Ovary (tissue), 9 donors: ENCODE measurements around the gene CSNK1A1. TPM values are rescaled to one million over a fixed set of nuclear protein-coding genes. Genes with fewer than 3 reads are reported as not detected.
"Not testable (repeated sequence)": the region's sequence is repeated elsewhere in the genome, so short reads cannot be mapped to it uniquely, and the experiment has no call there.

Source experiments
- DNase-seq, 5 donors: peaks; one replicate each; pipeline ENCODE4 v3.0.0-alpha.2; 2019 to 2020
- H3K27ac ChIP-seq, 2 donors: fragments of 200-600 bp; one replicate each; pipeline versions ENCODE4 v1.5.1 to v1.8.0; 2019 to 2022
- H3K27me3 ChIP-seq: fragments of 200-600 bp; one replicate; pipeline ENCODE4 v1.8.0; 2022
- H3K36me3 ChIP-seq: fragments of 200-600 bp; sonication (generic); one replicate; pipeline ENCODE4 v1.5.1; 2019
- H3K4me1 ChIP-seq: one replicate; pipeline ENCODE4 v1.8.1; 2013; ENCODE audit warnings: mild to moderate bottlenecking, moderate library complexity; ENCODE audit not compliant: insufficient read depth
- H3K4me3 ChIP-seq: fragments of 200-600 bp; sonication (generic); one replicate; pipeline ENCODE4 v1.5.1; 2017
- H3K9me3 ChIP-seq, 2 donors: fragments of 200-600 bp in 1 of 2; sonication (generic) in 1 of 2; one replicate each; pipeline versions ENCODE4 v1.5.1 to v1.8.1; 2013 to 2019; ENCODE audit warnings: mild to moderate bottlenecking in 1 of 2, moderate library complexity in 1 of 2
- EP300 ChIP-seq: sonication (generic); formaldehyde crosslinking; IDR thresholded peaks from one replicate; pipeline ENCODE4 v1.6.1; 2017; ENCODE audit warnings: antibody characterized with exemption
- POLR2A ChIP-seq: fragments of 450-650 bp; IDR thresholded peaks from one replicate; pipeline ENCODE4 v1.6.1; 2017; ENCODE audit warnings: antibody characterized with exemption, mild to moderate bottlenecking, moderate library complexity
- WGBS, 3 donors: extraction: QIAGEN DNeasy Blood & Tissue Kit in 1 of 3; methylation state at CpG; one replicate each; pipeline versions ENCODE4 v1.1.5 to v1.1.7; 2013 to 2017; 5-methylcytosine and 5-hydroxymethylcytosine counted together
- intact Hi-C, 4 donors: fragments of 100-400 bp; cut with DNase I; formaldehyde crosslinking; loops; one replicate each; pipeline versions ENCODE4 v1.11.0 to v1.15.1; 2022 to 2023
- polyA plus RNA-seq, 2 donors: library from polyadenylated mRNA; stranded (reverse); fragments of 200-250 nt in 1 of 2; fragments of 350-450 nt in 1 of 2; fragmentation: Illumina TruSeq in 1 of 2; extraction: RNeasy Lipid Tissue Mini Kit (QIAGEN cat#74804) in 1 of 2; gene quantifications; one replicate each; pipeline ENCODE4 v1.2.3, GENCODE V29; 2013 to 2014
- total RNA-seq, 7 donors: library from RNA; depleted of rRNA in 2 of 7; stranded (reverse); fragments of >200 nt in 2 of 7; fragmentation: NEBNext Ultra II Directional in 3 of 7; extraction: Animal tissue kit (Norgen Biotek cat#: 25700) in 3 of 7; gene quantifications; one replicate each; pipeline versions ENCODE4 v1.1.0 to v1.2.4, GENCODE V29; 2016 to 2023
- TF ChIP-seq, protein P1 (sequence below), 3 donors: fragments of 450-650 bp in 2 of 3; fragments of 200-600 bp in 1 of 3; IDR thresholded peaks; one replicate each; pipeline versions ENCODE4 v1.5.1 to v1.8.0; 2016 to 2022; ENCODE audit warnings: antibody characterized with exemption in 3 of 3, mild to moderate bottlenecking in 1 of 3
- donor health status: DM: no; HTN: no; CAD: no; lungs with moderate emphysema.
- donor health status: DM: no; HTN: no; CAD: no.
- donor health status: Bipolar disorder and iron deficiency.
- donor health status: DM: yes; HTN: yes; CAD: no.
- donor health status: DM: no; HTN: no; CAD: no.
- donor health status: DM: yes; HTN: yes; CAD: no.

The CSNK1A1 gene
- total and polyA plus RNA-seq, 9 donors = 64.1 to 233 (median 158) TPM

DNA sequence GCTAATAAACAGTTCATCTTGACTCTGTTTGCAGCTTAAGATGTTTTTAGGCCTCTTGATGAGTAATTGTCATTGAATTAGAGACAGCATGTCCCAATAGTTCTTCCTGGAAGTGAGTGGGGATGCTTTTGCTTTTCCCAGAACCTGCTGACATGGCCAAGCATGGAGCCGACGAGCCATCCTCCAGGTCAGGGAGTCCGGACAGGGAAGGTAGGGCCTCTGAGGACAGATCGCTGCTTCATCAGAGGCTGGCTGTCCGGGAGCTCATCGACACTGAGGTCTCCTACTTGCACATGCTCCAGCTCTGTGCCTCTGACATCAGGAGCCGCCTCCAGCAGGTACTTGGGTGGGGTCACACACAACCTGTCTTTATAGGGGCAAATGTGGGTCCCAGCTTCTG is 46.4 kb upstream of the CSNK1A1 start:
- H3K27me3 ChIP-seq = no peaks in the 10 kb centered on the region
- no peak overlapping the region for H3K27ac ChIP-seq
- 97% methylated on average over 7 of the region's 7 CpGs for WGBS, 3 donors
- H3K9me3 ChIP-seq = no peaks in the 10 kb centered on the region
- no peak for DNase-seq
- no peaks in the 10 kb centered on the region for H3K36me3 ChIP-seq
- TF ChIP-seq, protein P1, sequence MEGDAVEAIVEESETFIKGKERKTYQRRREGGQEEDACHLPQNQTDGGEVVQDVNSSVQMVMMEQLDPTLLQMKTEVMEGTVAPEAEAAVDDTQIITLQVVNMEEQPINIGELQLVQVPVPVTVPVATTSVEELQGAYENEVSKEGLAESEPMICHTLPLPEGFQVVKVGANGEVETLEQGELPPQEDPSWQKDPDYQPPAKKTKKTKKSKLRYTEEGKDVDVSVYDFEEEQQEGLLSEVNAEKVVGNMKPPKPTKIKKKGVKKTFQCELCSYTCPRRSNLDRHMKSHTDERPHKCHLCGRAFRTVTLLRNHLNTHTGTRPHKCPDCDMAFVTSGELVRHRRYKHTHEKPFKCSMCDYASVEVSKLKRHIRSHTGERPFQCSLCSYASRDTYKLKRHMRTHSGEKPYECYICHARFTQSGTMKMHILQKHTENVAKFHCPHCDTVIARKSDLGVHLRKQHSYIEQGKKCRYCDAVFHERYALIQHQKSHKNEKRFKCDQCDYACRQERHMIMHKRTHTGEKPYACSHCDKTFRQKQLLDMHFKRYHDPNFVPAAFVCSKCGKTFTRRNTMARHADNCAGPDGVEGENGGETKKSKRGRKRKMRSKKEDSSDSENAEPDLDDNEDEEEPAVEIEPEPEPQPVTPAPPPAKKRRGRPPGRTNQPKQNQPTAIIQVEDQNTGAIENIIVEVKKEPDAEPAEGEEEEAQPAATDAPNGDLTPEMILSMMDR (IDR thresholded peaks at IDR 0.05) = no peak
- TF ChIP-seq POLR2A (no peak), EP300 (no peak)
- H3K4me1 ChIP-seq = peaks cover 3% of the 10 kb centered on the region
- H3K4me3 ChIP-seq = no peak overlapping the region
- intact Hi-C loops = no loop called here

DNA sequence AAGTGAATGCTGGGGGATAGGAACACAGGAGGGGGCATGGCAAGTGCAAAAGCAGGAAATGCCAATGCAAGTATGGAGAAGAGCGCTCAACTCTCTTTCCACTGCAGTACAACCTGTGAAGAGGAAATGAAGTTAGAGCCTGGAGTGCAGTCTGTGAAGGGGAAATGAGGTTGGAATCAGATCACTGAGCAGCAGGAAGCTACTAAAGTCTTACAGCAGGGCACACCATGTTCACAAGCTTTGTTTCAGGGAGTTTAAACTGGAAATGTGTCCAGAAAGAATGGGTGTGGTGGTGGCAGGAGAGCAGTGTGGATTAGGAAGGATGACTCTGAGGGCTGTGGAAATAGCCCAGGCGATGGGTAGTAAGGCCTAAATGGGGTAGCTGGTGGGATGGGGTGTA is 45.5 kb upstream of the CSNK1A1 start:
- Histone ChIP-seq H3K4me1 (peaks cover 3% of the 10 kb centered on the region), H3K36me3 (no peaks in the 10 kb centered on the region), H3K4me3 (no peak overlapping the region), H3K27me3 (no peaks in the 10 kb centered on the region), H3K9me3 (no peaks in the 10 kb centered on the region), H3K27ac (no peak overlapping the region)
- intact Hi-C loops = no loop called here
- no peak for DNase-seq
- 86 to 93% (median 92%) methylated on average over 2 of the region's 2 CpGs for WGBS, 3 donors
- TF ChIP-seq EP300 = no peak
- TF ChIP-seq POLR2A = no peak
- TF ChIP-seq, protein P1 (IDR thresholded peaks at IDR 0.05) = no peak

GRCh38 chr5:149595105-149595504 is 43.9 kb upstream of the CSNK1A1 start:
- H3K27ac ChIP-seq, H3K4me3 ChIP-seq, intact Hi-C loops, H3K9me3 ChIP-seq, H3K27me3 ChIP-seq, H3K36me3 ChIP-seq, H3K4me1 ChIP-seq, DNase-seq: not testable (repeated sequence)
- WGBS, 3 donors = 74 to 84% (median 79%) methylated on average over 3 of the region's 3 CpGs

GRCh38 chr5:149594206-149594895 is 43.1 kb upstream of the CSNK1A1 start:
- Histone ChIP-seq H3K27me3 (no peaks in the 10 kb centered on the region), H3K36me3 (no peaks in the 10 kb centered on the region), H3K4me1 (peaks cover 3% of the 10 kb centered on the region), H3K4me3 (no peak overlapping the region), H3K9me3 (no peaks in the 10 kb centered on the region), H3K27ac (no peak overlapping the region)
- 55 to 62% (median 58%) methylated on average over 5 of the region's 5 CpGs for WGBS, 3 donors
- TF ChIP-seq, protein P1 (IDR thresholded peaks at IDR 0.05) = no peak
- no peak for TF ChIP-seq POLR2A
- TF ChIP-seq EP300 = no peak
- intact Hi-C loops = no loop called here
- no peak for DNase-seq

DNA sequence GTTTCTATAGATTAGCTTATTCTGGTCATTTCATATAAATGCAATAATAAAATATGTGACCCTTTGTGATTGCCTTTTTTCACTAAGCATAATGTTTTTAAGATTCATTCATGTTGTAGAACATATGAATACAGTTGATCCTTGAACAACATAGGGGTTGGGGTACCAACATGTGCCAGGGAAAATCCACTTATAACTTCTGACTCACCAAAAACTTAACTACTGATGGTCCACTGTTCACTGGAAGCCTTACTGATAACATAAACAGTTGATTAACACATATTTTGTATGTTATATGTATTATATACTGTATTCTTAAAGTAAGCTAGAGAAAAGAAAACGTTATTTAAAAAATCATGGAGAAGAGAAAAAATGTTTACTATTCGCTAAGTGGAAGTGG is 42.1 kb upstream of the CSNK1A1 start:
- Histone ChIP-seq H3K36me3 (no peaks in the 10 kb centered on the region), H3K9me3 (no peaks in the 10 kb centered on the region), H3K4me3 (no peak overlapping the region), H3K4me1 (peaks cover 3% of the 10 kb centered on the region), H3K27ac (no peak overlapping the region), H3K27me3 (no peaks in the 10 kb centered on the region)
- 82 to 88% (median 83%) methylated on average over 2 of the region's 2 CpGs for WGBS, 3 donors
- no peak for DNase-seq
- TF ChIP-seq POLR2A = no peak
- TF ChIP-seq, protein P1 (IDR thresholded peaks at IDR 0.05) = no peak
- no peak for TF ChIP-seq EP300
- intact Hi-C loops = no loop called here
